ENCODE data around the gene SNX12. TPM values are rescaled to one million over a fixed set of nuclear protein-coding genes. Genes with fewer than 3 reads are reported as not detected.
A peak's percentile ranks its signal among the peaks of the same experiment; 100 is the strongest.

SNX12 gene
- total and polyA plus RNA-seq, 4 donors: 4.5 to 21.7 (median 15.8) TPM

DNA sequence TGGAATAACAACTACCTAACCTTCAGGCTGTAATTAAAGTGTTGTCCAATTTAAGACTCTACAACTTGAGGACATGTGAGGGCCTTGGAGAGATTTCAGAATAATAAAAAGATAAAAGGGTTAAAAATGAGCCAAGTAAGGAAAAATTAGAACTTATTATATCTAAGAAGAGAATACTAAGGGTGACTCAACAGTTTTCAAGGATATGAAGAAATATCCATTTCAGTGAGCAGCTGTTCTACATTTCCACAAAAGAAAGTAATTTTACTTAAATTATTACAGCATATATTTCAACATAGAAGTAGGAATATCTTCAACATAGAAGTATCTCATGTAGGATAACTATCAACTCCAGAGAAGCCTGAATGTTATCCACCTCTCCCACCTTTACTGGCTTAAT is 11.3 kb downstream of the SNX12 start:
- H3K27me3 ChIP-seq (ENCODE audit: control insufficient read depth in 4 of 4, insufficient read depth in 4 of 4, low read length in 3 of 4): no peaks in the 10 kb centered on the region
- no peaks in the 10 kb centered on the region for H3K9me3 ChIP-seq (ENCODE audit: control insufficient read depth in 4 of 4, low read length in 3 of 4)
- no peak overlapping the region for H3K27ac ChIP-seq (ENCODE audit: low read depth in 1 of 2, low read length in 2 of 2)
- no peak overlapping the region for H3K9ac ChIP-seq (ENCODE audit: low read depth in 1 of 2, low read length in 2 of 2)
- peaks cover 0 to 9% (median 5%) of the 10 kb centered on the region in 4 donors for H3K36me3 ChIP-seq (ENCODE audit: control insufficient read depth in 4 of 4, insufficient read depth in 3 of 4, low read depth in 1 of 4, low read length in 3 of 4)
- TF ChIP-seq NR2F2 (IDR thresholded peaks at IDR 0.05) (no peak), SP1 (IDR thresholded peaks at IDR 0.05) (no peak), YY1 (IDR thresholded peaks at IDR 0.05) (no peak)
- DNase-seq (ENCODE audit: low spot score): no peak
- no peak overlapping the region for H3K4me3 ChIP-seq (ENCODE audit: low read depth in 1 of 3, low read length in 3 of 3)
- no peaks in the 10 kb centered on the region for H3K4me1 ChIP-seq (ENCODE audit: control insufficient read depth in 4 of 4, insufficient read depth in 4 of 4, low read length in 3 of 4)

- H3K27me3 ChIP-seq (ENCODE audit: control insufficient read depth in 4 of 4, insufficient read depth in 4 of 4, low read length in 3 of 4): no peaks in the 10 kb centered on the region
- 62% methylated on average over 18 of the region's 18 CpGs for WGBS
- H3K9me3 ChIP-seq (ENCODE audit: control insufficient read depth in 4 of 4, low read length in 3 of 4): no peaks in the 10 kb centered on the region
- H3K4me3 ChIP-seq (ENCODE audit: low read depth in 1 of 3, low read length in 3 of 3): no peak overlapping the region
- peak; percentile 55 for DNase-seq (ENCODE audit: low spot score)
- TF ChIP-seq CTCF (IDR thresholded peaks at IDR 0.05; ENCODE audit: low read depth, low read length, missing input control) (no peak), HNF4G (IDR thresholded peaks at IDR 0.05) (no peak), NR2F2 (IDR thresholded peaks at IDR 0.05) (no peak)
- TF ChIP-seq, protein P1, sequence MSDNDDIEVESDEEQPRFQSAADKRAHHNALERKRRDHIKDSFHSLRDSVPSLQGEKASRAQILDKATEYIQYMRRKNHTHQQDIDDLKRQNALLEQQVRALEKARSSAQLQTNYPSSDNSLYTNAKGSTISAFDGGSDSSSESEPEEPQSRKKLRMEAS (IDR thresholded peaks at IDR 0.05): no peak
- no peaks in the 10 kb centered on the region for H3K4me1 ChIP-seq (ENCODE audit: control insufficient read depth in 4 of 4, insufficient read depth in 4 of 4, low read length in 3 of 4)
- H3K27ac ChIP-seq (ENCODE audit: low read depth in 1 of 2, low read length in 2 of 2): no peak overlapping the region
- no peak overlapping the region for H3K9ac ChIP-seq (ENCODE audit: low read depth in 1 of 2, low read length in 2 of 2)
- no peaks in the 10 kb centered on the region for H3K36me3 ChIP-seq (ENCODE audit: control insufficient read depth in 4 of 4, insufficient read depth in 3 of 4, low read depth in 1 of 4, low read length in 3 of 4)
Observed at GRCh38 chrX:71053217-71053621, 14.9 kb downstream of the SNX12 start.

- no peak for DNase-seq (ENCODE audit: low spot score)
- no peak overlapping the region for H3K9ac ChIP-seq (ENCODE audit: low read depth in 1 of 2, low read length in 2 of 2)
- TF ChIP-seq JUND (IDR thresholded peaks at IDR 0.05) (no peak), TAF1 (conservative IDR thresholded peaks at IDR 0.05) (no peak), ZBTB33 (IDR thresholded peaks at IDR 0.05) (no peak), NR2F2 (IDR thresholded peaks at IDR 0.05) (no peak), RAD21 (IDR thresholded peaks at IDR 0.05) (no peak), EGR1 (IDR thresholded peaks at IDR 0.05; ENCODE audit: low read depth in 2 of 2) (no peak), SP1 (IDR thresholded peaks at IDR 0.05) (no peak), REST (IDR thresholded peaks at IDR 0.05) (no peak), HNF4A (conservative IDR thresholded peaks at IDR 0.05) (no peak), YY1 (IDR thresholded peaks at IDR 0.05) (no peak), HNF4G (IDR thresholded peaks at IDR 0.05) (no peak), FOXA1 (IDR thresholded peaks at IDR 0.05) (no peak), ATF3 (IDR thresholded peaks at IDR 0.05) (no peak), RXRA (IDR thresholded peaks at IDR 0.05) (no peak), FOXA2 (IDR thresholded peaks at IDR 0.05) (no peak), CTCF (IDR thresholded peaks at IDR 0.05; ENCODE audit: low read depth, low read length, missing input control) (no peak), GABPA (IDR thresholded peaks at IDR 0.05 in 1 of 2, conservative IDR thresholded peaks at IDR 0.05 in 1 of 2) (no peak)
- TF ChIP-seq, protein P1 (IDR thresholded peaks at IDR 0.05): no peak
- no peaks in the 10 kb centered on the region for H3K4me1 ChIP-seq (ENCODE audit: control insufficient read depth in 4 of 4, insufficient read depth in 4 of 4, low read length in 3 of 4)
- H3K4me3 ChIP-seq (ENCODE audit: low read depth in 1 of 3, low read length in 3 of 3): no peak overlapping the region
- H3K27ac ChIP-seq (ENCODE audit: low read depth in 1 of 2, low read length in 2 of 2): no peak overlapping the region
- H3K27me3 ChIP-seq (ENCODE audit: control insufficient read depth in 4 of 4, insufficient read depth in 4 of 4, low read length in 3 of 4): no peaks in the 10 kb centered on the region
- H3K9me3 ChIP-seq (ENCODE audit: control insufficient read depth in 4 of 4, low read length in 3 of 4): no peaks in the 10 kb centered on the region
- 61% methylated on average over 7 of the region's 7 CpGs for WGBS
- no peaks in the 10 kb centered on the region for H3K36me3 ChIP-seq (ENCODE audit: control insufficient read depth in 4 of 4, insufficient read depth in 3 of 4, low read depth in 1 of 4, low read length in 3 of 4)
Observed at GRCh38 chrX:71052721-71053120, 15.4 kb downstream of the SNX12 start.

All from liver (tissue), 9 donors.